GM21737 (cell line): ENCODE results near the gene SIRT7.

Source experiments
- ATAC-seq: cut with Tn5 transposase; IDR thresholded peaks from one replicate; pipeline ENCODE4 v1.9.1; 2021; ENCODE audit warnings: mild to moderate bottlenecking, moderate library complexity; ENCODE audit not compliant: unreplicated experiment

SIRT7 gene

GRCh38 chr17:81907219-81908145 is 10.5 kb downstream of the SIRT7 start:
- no peak for ATAC-seq

DNA sequence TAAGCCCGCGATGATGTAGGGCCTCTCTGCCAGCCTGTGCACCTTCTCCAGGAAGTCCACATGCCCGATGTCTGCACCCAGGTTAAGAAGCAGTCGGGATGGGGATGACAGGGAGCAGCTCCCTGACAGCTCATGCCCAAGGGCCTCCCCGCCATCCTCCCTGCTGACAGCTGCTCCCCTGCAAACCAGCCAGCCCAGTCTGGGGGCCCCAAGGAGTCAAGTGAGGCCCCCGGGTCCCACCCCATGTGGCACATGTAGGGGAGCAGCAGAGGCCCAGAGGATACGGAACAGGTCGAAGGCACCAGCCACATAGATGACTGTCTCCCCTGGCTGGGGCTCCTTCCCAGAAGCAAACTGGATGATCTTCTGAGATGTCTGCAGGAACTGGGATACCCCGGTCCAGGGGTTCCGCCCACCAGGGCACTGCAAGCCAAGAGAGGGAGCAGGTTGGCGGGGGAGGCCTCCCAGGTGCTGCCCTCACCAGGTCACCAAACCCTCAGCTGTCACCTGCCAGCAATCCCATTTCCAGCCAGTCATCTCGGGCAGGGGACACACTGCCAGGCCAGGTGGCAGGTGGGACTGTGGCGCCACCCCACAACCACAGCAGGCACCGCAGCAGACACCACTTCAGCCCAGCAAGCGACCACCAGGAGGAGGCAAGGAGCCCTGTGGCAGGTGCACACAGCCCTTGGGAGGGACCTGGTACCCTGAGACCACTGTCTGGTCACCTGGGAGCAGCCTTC is 11.3 kb downstream of the SIRT7 start:
- ATAC-seq = no peak

- ATAC-seq = no peak
These were observed 12.0 kb downstream of the SIRT7 start for GRCh38 chr17:81905993-81906392.

DNA sequence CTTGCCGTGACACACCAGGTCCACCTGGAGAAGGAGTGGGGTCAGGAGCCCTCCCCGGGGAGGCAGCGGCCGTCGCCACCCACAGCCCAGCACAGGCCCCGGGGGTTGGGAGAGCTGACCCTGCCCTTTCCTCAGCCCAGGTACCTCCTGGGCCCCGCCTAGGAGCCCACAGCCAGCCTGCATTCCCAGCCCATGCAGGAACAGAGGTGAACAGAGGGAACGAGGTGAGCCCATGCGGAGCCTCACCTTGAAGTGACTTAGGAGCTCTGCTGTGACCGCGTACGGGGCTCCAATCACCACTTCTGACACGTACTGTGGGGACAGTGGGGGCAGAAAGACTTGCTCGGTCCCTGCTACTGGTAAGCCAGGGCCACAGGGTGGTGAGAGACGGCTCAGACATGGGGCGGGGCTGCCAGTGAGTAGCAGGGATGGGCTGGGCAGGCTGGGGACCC is 12.5 kb downstream of the SIRT7 start:
- no peak for ATAC-seq

- ATAC-seq = no peak
These were observed 13.2 kb downstream of the SIRT7 start for GRCh38 chr17:81904600-81905423.

- no peak for ATAC-seq
These were observed 13.9 kb downstream of the SIRT7 start for GRCh38 chr17:81903896-81904599.

DNA sequence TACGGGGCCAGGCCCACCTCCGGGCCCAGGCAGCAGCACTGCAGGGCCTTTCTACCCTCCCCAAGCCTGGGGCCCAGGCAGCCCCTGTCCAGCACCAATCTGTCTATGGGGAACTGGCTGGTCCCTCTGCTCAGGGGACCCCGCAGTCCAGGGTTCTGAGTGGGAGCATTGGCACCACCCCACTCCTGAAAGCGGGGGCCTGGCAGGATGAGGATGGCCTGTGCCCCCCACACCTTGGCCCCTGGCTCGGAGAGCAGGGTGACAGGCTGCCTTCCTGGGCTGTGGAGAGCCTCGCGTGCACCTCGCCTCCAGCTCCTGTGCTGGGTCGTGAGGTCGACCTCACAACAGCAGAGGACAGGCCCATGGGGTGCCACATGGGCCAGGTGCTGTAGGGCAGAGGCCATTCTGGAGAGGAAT is 14.6 kb downstream of the SIRT7 start:
- no peak for ATAC-seq

- ATAC-seq = no peak
These were observed 15.1 kb downstream of the SIRT7 start for GRCh38 chr17:81902653-81903414.

GRCh38 chr17:81902023-81902652 is 15.8 kb downstream of the SIRT7 start, which contains the start of gene NPB:
Gene NPB (plus strand): TSS chr17:81902238. CDS start chr17:81902278, 40 bp downstream.
- ATAC-seq = no peak

DNA sequence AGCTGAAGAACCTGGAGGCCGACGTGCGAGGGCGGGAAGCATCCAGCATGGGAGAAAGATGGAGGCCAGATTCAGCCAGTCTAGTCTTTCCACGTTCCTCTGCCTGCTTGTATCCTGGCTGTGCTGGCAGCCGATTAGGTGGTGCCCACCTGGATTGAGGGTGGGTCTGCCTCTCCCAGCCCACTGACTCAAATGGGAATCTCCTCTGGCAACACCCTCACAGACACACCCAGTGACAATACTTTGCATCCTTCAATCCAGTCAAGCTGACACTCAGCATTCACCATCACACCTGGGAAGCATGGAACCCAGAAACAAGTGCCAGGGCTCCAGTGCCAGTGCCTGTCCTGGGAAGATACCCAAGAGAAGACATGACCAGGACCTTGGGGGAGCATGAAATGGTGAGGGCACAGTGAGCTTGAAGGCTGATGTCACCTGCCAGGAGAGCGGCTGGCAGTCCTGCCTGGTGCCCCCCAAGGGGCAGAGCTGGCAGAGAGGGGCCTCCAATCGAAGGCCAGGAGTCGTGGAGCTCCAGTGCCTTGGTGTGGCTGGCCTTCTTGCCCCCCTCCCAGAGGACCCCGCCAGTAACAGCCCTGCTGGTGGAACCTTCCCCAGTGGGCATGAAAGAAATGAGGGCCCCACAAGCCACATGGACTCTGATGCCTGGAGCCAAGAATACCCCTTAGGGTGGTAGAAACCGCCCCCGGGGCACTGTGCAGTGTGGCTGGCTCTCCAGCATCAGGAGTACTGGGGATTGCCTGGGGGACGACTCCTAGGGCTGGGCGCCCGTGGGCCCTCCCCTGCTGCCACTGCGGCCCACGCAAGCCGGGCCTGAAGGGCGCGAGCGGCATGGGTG is 16.6 kb downstream of the SIRT7 start:
- no peak for ATAC-seq

GRCh38 chr17:81900181-81900820 is 17.7 kb downstream of the SIRT7 start:
- ATAC-seq = no peak

- no peak for ATAC-seq
These were observed 18.3 kb downstream of the SIRT7 start for GRCh38 chr17:81899514-81900166.

GRCh38 chr17:81898885-81899284 is 19.1 kb downstream of the SIRT7 start:
- ATAC-seq = no peak

GRCh38 chr17:81898029-81898866 is 19.7 kb downstream of the SIRT7 start:
- ATAC-seq = no peak

DNA sequence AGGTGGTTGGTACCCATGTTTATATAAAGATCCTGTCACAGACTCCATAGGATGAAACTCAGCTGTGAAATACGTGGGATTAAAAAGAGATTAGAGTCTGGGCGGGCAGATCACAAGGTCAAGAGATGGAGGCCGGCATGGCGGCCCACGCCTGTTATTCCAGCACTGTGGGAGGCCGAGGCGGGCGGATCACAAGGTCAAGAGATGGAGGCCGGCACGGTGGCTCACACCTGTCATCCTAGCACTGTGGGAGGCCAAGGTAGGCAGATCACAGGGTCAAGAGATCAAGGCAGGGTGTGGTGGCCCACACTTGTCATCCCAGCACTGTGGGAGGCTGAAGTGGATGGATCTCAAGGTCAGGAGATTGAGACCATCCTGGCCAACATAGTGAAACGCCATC is 22.6 kb downstream of the SIRT7 start:
- no peak for ATAC-seq

- ATAC-seq = peak; percentile 22
These were observed 26.7 kb downstream of the SIRT7 start for GRCh38 chr17:81891303-81891552.
